Upper lobe of left lung (tissue), 6 donors: ENCODE measurements around the gene COX6A2. TPM values are rescaled to one million over a fixed set of nuclear protein-coding genes. Genes with fewer than 3 reads are reported as not detected.
A peak's percentile ranks its signal among the peaks of the same experiment; 100 is the strongest.

ENCODE experiments used
- ATAC-seq, 2 donors: fragments of 200-7000 bp; cut with Tn5 transposase; one replicate each; pipeline ENCODE4 v1.9.1; 2022; ENCODE audit warnings: mild to moderate bottlenecking in 2 of 2, moderate library complexity in 2 of 2; ENCODE audit not compliant: low FRiP score in 2 of 2
- DNase-seq, 2 donors: peaks; one replicate each; pipeline ENCODE4 v3.0.0-alpha.2; 2019 to 2020
- H3K27ac ChIP-seq, 4 donors: fragments of 200-600 bp; sonication (generic); one replicate each; pipeline ENCODE4 v1.5.1; 2016 to 2019
- H3K27me3 ChIP-seq, 4 donors: fragments of 200-600 bp; sonication (generic); one replicate each; pipeline ENCODE4 v1.5.1; 2017 to 2019
- H3K36me3 ChIP-seq, 4 donors: fragments of 200-600 bp; sonication (generic); one replicate each; pipeline ENCODE4 v1.5.1; 2016 to 2019
- H3K4me1 ChIP-seq, 4 donors: fragments of 200-600 bp; sonication (generic); one replicate each; pipeline ENCODE4 v1.5.1; 2018 to 2019
- H3K4me3 ChIP-seq, 4 donors: fragments of 200-600 bp; sonication (generic); one replicate each; pipeline ENCODE4 v1.5.1; 2017 to 2019; ENCODE audit warnings: mild to moderate bottlenecking in 2 of 4, moderate library complexity in 1 of 4
- H3K9me3 ChIP-seq, 4 donors: fragments of 200-600 bp; sonication (generic); one replicate each; pipeline ENCODE4 v1.5.1; 2018 to 2019
- CTCF ChIP-seq, 6 experiments: fragments of 450-650 bp in 4 of 6; fragments of 200-600 bp in 2 of 6; sonication (generic) in 2 of 6; IDR thresholded peaks; one replicate each; pipeline ENCODE4 v1.5.1; 2016 to 2019; ENCODE audit warnings: antibody characterized with exemption in 6 of 6
- EP300 ChIP-seq, 4 donors: sonication (generic); formaldehyde crosslinking; IDR thresholded peaks; one replicate each; pipeline ENCODE4 v1.5.1; 2017; ENCODE audit warnings: antibody characterized with exemption in 4 of 4, control low read depth in 2 of 4
- POLR2A ChIP-seq, 4 donors: fragments of 450-650 bp; IDR thresholded peaks; one replicate each; pipeline ENCODE4 v1.5.1; 2016 to 2017; ENCODE audit warnings: antibody characterized with exemption in 4 of 4, mild to moderate bottlenecking in 2 of 4
- POLR2AphosphoS5 ChIP-seq, 2 donors: sonication (generic); formaldehyde crosslinking; IDR thresholded peaks; one replicate each; pipeline ENCODE4 v1.5.1; 2017; ENCODE audit warnings: antibody characterized with exemption in 2 of 2
- WGBS, 2 donors: methylation state at CpG; one replicate each; pipeline ENCODE4 v1.1.5; 2017 to 2018; 5-methylcytosine and 5-hydroxymethylcytosine counted together
- total RNA-seq, 6 donors: library from RNA; depleted of rRNA in 4 of 6; stranded (reverse); fragments of >200 nt in 4 of 6; gene quantifications; one replicate each; pipeline versions ENCODE4 v1.1.0 to v1.2.1, GENCODE V29; 2016 to 2021
- donor health status: DM: no; HTN: no; CAD: no; lungs with moderate emphysema.
- donor health status: DM: no; HTN: yes; CAD: no; lungs with severe emphysema.

Gene COX6A2
- total RNA-seq, 6 donors from 2014 or later, result not detected

GRCh38 chr16:31436221-31437045 lies 8.3 kb upstream of the COX6A2 start:
- ATAC-seq (peak in 1 of 2 donors; percentile 23), DNase-seq (peak in 1 of 2 donors; percentile 78)
- Histone ChIP-seq H3K9me3 (no peaks in the 10 kb centered on the region), H3K4me3 (no peak overlapping the region), H3K4me1 (no peaks in the 10 kb centered on the region), H3K27ac (no peak overlapping the region), H3K36me3 (no peaks in the 10 kb centered on the region), H3K27me3 (no peaks in the 10 kb centered on the region)
- WGBS, 2 donors, result 87 to 95% methylated on average over 14 to 41 of the region's 44 CpGs
- TF ChIP-seq POLR2A (IDR thresholded peaks at IDR 0.05), result no peak
- TF ChIP-seq EP300 (IDR thresholded peaks at IDR 0.05), result no peak
- no peak for TF ChIP-seq POLR2AphosphoS5 (IDR thresholded peaks at IDR 0.05)
- TF ChIP-seq CTCF (IDR thresholded peaks at IDR 0.05), result no peak

GRCh38 chr16:31435341-31436220 lies 7.4 kb upstream of the COX6A2 start:
- no peaks in the 10 kb centered on the region for H3K36me3 ChIP-seq
- WGBS, 2 donors, result 94 to 96% methylated on average over 21 to 46 of the region's 47 CpGs
- ATAC-seq (peak in 1 of 2 donors; percentile 40), DNase-seq (no peak)
- no peaks in the 10 kb centered on the region for H3K27me3 ChIP-seq
- no peak overlapping the region for H3K4me3 ChIP-seq
- no peak overlapping the region for H3K27ac ChIP-seq
- no peaks in the 10 kb centered on the region for H3K9me3 ChIP-seq
- no peaks in the 10 kb centered on the region for H3K4me1 ChIP-seq
- TF ChIP-seq POLR2A (IDR thresholded peaks at IDR 0.05) (no peak), CTCF (IDR thresholded peaks at IDR 0.05) (no peak), EP300 (IDR thresholded peaks at IDR 0.05) (no peak), POLR2AphosphoS5 (IDR thresholded peaks at IDR 0.05) (no peak)

- no peaks in the 10 kb centered on the region for H3K9me3 ChIP-seq
- ATAC-seq (no peak), DNase-seq (no peak)
- no peak overlapping the region for H3K27ac ChIP-seq
- WGBS, 2 donors, result 55 to 58% methylated on average over 5 of the region's 5 CpGs
- no peak overlapping the region for H3K4me3 ChIP-seq
- no peaks in the 10 kb centered on the region for H3K27me3 ChIP-seq
- H3K4me1 ChIP-seq, result peaks cover 3 to 6% (median 5%) of the 10 kb centered on the region in 4 donors
- no peaks in the 10 kb centered on the region for H3K36me3 ChIP-seq
- TF ChIP-seq CTCF (IDR thresholded peaks at IDR 0.05), result no peak
- no peak for TF ChIP-seq POLR2AphosphoS5 (IDR thresholded peaks at IDR 0.05)
- TF ChIP-seq EP300 (IDR thresholded peaks at IDR 0.05), result no peak
- TF ChIP-seq POLR2A (IDR thresholded peaks at IDR 0.05), result no peak
Observed at GRCh38 chr16:31430380-31431052, 2.4 kb upstream of the COX6A2 start.

- peaks cover 3 to 6% (median 5%) of the 10 kb centered on the region in 4 donors for H3K4me1 ChIP-seq
- no peaks in the 10 kb centered on the region for H3K9me3 ChIP-seq
- H3K36me3 ChIP-seq, result no peaks in the 10 kb centered on the region
- H3K4me3 ChIP-seq, result no peak overlapping the region
- ATAC-seq (no peak), DNase-seq (no peak)
- H3K27me3 ChIP-seq, result no peaks in the 10 kb centered on the region
- TF ChIP-seq CTCF (IDR thresholded peaks at IDR 0.05) (no peak), EP300 (IDR thresholded peaks at IDR 0.05) (no peak), POLR2AphosphoS5 (IDR thresholded peaks at IDR 0.05) (no peak), POLR2A (IDR thresholded peaks at IDR 0.05) (no peak)
- no peak overlapping the region for H3K27ac ChIP-seq
- 83 to 89% methylated on average over 3 of the region's 3 CpGs for WGBS, 2 donors
Observed at GRCh38 chr16:31429796-31430195, 1.6 kb upstream of the COX6A2 start.
